Mucosa of gallbladder (tissue), 1 donor: Measurements from ENCODE around the gene ZCCHC7. TPM values are rescaled to one million over a fixed set of nuclear protein-coding genes. Genes with fewer than 3 reads are reported as not detected.
"Not testable (repeated sequence)": the region's sequence is repeated elsewhere in the genome, so short reads cannot be mapped to it uniquely, and the experiment has no call there.

Experiments used
- DNase-seq: peaks from one replicate; pipeline ENCODE4 v3.0.0-alpha.2; 2020; ENCODE audit warnings: low spot score
- total RNA-seq: library from RNA; stranded (reverse); gene quantifications from one replicate; pipeline ENCODE4 v1.2.1, GENCODE V29; 2021
- donor health status: DM: no; HTN: no; CAD: no.

Gene ZCCHC7
- total RNA-seq, 1 donor from 2014 or later = 16.5 TPM

DNA sequence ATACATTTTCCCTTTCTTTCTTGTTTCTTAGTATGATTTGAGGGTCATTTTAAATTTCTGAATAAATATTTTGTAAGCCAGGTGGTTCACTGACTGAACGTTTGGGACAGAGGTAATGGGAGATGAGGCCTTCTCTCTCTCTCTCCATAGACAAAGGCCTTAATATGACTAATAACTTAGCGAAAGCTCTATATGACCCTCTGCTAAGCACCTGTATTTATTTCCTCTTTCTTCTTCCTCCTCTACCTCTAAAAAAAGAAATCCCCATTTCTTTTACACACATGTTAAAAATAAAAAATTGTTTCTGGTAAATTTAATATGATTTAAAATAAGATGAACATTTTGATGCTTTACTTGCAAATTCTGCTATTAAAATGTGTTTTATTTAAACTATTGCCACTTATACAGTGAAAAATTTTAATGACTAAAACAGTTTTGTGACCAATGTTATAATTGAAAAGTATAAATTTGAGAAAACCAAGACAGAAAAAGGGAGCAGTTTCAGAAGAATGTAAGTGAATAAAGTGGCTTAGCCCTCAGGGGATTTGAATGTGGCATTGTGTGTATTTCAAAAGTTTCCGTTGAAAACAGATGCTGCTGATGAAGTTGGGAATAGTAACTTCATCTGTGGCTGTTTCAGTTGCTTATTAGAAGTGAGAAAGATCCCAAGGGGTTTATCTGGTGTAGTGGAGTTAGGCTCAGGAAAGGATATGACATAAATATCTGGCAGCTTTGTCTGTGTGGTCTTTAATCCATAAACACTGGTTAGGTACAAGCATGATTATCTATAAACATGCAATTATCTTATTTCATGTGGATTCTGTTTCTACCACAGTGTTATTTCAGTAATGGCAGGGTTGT lies 173.5 kb downstream of the ZCCHC7 start:
- DNase-seq = no peak

DNA sequence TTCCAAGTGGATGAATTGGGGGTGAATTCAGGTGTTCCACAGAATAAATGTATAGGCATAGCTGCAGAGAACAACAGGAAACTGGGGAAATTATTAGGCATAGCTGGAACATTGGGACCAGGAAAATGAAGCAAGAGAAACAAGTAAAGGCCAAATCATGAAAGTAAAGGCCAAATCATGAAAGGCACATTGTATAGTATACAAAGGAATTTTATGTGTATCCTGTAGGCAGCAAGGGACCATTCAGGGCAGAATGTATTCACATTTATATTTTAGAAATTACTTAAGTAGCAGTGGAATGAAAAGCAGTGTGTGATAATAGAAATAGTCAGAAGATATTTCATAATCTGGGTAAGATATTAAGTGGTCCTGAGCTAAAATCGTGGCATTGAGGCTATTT lies 174.8 kb downstream of the ZCCHC7 start:
- DNase-seq = no peak

DNA sequence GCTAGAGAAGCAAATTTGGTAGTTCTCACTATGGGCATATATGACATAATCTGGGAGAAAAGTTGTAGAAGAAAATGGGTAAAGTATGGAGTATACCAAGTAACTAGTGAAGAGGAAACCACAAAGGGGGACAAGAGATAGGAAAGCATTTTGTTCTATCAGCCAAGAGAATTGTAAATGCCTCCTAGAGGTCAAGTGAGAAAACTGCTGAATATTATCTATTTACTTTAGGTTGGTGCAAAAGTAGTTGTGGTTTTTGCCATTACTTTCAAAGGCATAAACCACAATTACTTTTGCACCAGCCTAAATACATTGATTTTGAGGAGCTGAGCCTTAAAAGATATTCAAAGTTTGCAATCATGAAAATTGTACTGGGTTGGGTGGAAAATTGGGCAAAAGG lies 175.4 kb downstream of the ZCCHC7 start:
- no peak for DNase-seq

GRCh38 chr9:37297592-37297991 lies 177.2 kb downstream of the ZCCHC7 start:
- no peak for DNase-seq

DNA sequence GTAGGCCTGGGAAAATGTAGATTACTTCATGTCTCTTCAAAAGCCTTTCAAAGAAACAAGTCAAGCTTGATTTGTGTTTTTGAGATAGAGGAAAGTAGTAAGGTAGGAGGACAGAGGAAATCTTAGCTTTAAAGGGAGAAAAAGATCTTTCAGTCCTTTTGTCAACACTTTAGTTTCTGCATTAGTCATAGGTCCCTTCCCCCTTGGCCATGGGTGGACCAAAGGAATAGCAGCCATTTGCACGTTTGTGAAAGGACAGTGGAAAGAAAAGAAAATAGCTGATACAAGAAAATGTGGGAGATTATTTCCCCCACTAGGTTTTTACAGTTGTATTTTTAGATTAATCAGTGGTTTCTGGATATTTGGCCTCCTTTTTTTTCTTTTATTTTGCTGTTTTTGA lies 180.2 kb downstream of the ZCCHC7 start:
- no peak for DNase-seq

DNA sequence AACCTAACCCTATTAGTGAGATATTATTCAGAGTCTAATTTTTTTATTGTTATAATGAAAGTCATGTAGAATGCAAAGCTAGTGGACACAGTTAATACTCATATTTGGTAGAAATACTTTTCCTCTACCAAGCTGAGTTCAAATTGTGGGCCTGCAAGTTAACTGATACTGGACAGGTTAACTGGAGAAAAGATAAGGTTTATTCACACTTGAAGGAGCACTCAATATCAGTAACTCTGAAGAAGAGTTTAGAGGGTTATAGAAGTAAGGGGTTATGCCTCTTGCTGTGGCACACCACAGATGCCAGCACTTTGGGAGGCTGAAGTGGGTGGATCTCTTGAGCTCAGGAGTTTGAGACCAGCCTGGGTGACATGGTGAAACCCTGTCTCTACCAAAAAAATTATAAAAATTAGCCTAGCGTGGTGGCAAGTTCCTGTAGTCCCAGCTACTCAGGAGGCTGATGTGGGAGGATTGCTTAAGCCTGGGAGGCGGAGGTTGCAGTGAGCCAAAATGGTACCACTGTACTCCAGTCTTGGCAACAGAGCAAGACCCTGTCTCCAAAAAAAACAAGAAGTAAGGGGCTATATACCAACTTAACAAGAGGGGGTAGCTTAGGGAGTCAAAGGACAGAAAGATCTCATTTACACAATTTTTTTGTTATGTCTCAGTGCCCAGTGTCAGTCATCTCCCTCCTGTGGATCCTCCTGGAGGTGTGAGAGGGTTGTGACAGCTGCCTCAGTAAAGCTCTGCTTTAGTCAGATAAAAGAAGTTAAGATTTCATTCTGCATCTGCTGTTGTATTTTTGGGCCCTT lies 180.9 kb downstream of the ZCCHC7 start:
- DNase-seq = no peak

DNA sequence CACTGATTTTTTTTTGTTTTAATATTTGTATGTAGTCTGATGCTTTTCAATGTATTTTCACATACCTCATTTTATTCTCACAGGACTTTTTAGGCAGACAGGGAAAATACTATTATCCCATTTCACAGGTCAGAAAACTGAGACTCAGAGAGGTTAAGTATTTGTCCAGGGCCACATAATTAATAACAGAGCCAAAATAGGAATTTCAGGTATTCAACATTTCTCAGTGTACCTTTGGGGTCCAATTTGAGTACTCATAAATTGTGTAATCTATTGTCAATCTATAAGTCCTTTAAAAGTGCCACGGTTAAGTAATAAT lies 181.4 kb downstream of the ZCCHC7 start:
- no peak for DNase-seq

DNA sequence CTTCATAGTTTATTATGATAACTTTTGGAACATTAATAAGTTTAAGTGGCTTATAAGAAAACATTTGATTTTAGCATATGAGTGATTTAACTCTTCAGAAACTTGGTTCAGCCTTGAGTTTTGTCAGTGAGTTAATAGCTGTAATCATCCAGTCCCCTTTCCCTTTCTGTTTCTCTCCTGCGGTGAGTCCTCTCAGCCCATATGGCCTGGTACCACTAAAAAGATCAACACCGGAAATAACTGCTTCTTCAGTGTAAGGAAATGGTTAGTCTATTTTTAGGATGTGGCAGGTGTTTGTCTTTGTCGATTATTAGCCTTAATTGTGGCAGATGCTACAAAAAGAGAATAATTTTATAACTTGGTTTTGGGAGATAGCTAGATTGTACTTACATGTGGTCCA lies 181.9 kb downstream of the ZCCHC7 start:
- DNase-seq = no peak

GRCh38 chr9:37303272-37303671 lies 182.9 kb downstream of the ZCCHC7 start:
- not testable (repeated sequence) for DNase-seq

- no peak for DNase-seq
These were observed 188.8 kb downstream of the ZCCHC7 start for GRCh38 chr9:37309136-37309535.

GRCh38 chr9:37311938-37312708 lies 191.7 kb downstream of the ZCCHC7 start:
- DNase-seq = no peak

GRCh38 chr9:37324261-37324683 lies 203.9 kb downstream of the ZCCHC7 start:
- DNase-seq = no peak

GRCh38 chr9:37324691-37325490 lies 204.5 kb downstream of the ZCCHC7 start:
- no peak for DNase-seq

DNA sequence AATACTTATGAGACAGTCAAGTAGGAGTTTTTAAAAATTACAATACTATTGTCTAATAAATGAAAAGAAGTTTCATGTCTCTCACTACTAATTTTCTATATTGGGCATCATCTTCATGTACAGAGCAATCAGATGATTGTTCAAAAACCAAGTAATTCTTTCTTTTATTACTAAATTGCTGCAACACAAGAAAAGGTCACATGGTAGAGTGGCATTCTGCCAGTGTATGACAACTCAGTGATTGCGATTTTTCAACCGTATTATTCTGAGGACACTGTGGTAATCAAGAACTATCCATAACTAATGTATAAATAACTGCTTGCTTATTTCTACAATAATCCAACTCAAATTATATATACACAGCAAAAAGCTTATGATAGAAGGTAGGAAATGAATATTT lies 205.4 kb downstream of the ZCCHC7 start:
- DNase-seq = no peak

DNA sequence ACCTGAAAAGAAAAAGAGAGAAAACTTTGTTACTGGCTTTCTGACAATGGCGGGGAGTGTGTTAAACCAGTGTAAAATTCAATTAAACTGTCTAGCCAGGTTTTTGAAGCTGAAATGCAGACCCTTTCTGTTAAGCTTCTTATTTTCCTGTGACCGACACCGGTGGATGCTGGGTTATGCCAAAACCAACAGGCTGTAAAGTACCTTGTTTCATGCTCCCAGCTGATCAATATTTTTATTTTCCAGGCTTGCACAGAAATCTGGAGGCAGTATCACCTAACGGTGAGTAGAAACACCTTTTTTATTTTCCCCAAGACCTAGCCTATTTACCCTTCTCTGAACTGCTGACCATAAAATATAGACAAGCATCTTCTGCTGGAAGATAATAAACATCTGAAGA lies 207.2 kb downstream of the ZCCHC7 start:
- DNase-seq = no peak

DNA sequence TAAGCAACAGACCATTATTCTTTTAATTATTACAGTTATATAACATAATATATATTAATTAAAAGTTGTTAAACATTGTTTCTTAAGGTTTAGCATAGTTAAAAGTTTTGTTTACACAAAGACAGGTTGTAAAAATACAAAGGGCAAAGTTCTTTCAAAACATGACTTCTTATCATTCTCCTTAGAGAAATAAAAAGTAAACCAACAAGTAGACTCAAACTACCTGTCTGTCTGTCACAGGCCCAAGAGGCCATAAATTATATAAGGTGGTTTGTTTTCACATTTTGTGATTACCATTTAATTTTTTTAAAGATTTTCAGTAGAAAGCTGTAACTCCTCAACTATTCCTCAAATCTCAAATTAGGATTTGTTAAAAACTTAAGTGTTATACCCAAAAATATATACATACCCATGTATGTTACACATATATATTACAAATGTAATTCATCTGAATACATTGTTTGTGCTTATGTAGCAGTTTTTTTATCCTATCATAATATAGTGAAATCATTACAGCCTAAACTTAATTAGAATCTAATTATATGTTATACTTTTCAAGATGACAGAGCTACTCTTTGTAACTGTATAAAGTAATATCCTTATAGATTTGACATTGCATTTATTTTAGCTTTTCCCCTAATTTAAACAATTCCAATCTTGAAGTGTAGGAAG lies 208.3 kb downstream of the ZCCHC7 start:
- DNase-seq = no peak

DNA sequence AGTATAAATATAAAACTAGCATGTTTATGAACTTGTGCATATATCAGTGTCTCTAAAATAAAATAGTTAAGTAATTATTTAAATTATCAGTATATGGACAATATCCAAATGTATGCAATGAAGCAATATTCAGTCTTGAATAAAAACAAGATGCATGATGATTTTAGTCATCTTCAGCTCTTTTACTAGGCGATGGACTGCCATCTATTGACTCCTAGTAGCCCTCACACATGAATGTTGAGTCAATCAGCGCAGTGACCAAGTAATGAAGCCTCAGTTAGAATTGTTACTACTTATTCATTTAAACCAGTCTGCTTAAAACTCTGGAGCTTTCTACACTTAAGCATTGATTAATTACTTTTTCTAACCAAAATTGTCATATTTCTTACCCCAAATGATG lies 209.2 kb downstream of the ZCCHC7 start:
- DNase-seq = no peak

DNA sequence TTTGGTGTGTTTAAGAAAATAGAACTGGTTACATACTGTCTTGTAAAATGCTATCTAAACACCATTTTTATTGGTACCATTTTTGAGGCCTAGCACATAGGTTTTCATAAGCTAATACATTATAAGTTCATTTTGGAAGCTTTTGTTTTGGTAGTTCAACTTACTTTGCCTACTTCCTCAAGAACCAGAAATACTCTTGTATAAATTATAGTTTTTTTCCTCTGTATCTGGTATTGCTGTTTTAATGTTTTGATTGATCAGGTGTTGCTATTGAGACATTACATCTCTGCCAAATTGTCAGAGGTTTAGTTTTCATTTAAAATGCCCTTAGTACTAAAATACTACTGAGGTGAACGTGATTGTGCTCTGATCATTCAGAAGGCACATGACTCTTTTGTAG lies 211.5 kb downstream of the ZCCHC7 start:
- no peak for DNase-seq

- DNase-seq = no peak
These were observed 212.2 kb downstream of the ZCCHC7 start for GRCh38 chr9:37332578-37332977.

DNA sequence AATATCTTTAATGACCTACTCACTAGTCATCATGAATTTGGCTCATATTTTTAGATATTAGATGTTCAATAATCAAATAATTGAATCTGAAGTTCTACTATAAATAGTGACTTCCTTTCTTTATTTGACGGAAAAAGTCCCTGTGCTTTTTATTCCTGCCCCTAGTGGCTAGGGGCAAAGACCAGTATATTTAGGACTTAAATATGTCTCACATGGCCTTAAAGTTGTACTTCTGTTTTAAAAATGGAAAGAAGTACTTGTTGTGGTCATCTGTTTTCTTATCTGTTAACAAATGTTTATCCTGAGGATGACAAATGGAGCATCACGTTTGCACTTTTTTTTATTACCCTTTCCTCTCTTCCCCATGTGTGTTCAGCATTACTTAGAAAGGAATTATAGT lies 212.9 kb downstream of the ZCCHC7 start:
- no peak for DNase-seq

DNA sequence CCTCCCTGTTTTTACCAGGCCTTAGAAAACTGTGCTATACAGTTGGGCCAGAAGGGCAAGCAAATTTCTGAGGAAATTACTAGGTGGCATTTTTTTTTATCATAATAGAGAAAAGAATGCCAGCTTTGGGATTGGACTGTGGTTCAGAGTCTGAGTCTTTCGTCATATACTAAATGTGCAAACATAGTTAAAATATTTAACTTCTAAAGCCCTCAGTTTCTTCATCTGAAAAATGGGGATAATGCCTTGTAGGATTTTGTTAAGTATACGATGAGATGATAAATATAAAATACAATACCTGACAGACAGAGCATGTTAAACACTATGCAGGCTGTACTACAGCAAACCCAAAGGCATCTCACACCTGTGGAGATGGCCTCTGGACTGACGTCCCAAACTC lies 214.9 kb downstream of the ZCCHC7 start:
- no peak for DNase-seq
